ENCODE measurements around the gene ZRANB1. TPM values are rescaled to one million over a fixed set of nuclear protein-coding genes. Genes with fewer than 3 reads are reported as not detected.

The ZRANB1 gene
- polyA plus RNA-seq, 1 experiment = 9.3 TPM

DNA sequence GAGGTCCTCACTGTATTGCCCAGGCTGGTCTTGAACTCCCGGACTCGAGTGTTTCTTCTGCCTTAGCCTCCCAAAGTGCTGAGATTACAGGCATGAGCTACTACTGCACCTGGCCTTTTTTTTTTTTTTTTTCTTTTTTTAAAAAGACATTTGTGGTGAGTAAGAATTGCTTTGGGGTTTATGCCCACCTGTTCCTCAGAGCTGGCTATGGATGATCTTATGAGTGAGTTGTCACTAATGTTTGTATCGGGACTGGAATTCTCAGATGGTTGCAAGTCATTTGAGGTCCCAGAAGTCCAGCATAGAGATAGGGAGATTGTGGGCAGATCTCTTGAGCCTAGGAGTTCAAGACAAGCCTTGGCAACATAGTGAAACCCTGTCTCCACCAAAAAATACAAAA is 35.2 kb downstream of the ZRANB1 start:
- no peak overlapping the region for H3K4me3 ChIP-seq (ENCODE audit: low read depth, low read length)
- ChIA-PET POLR2A (no interaction called here), CTCF (no interaction called here)
- H3K27me3 ChIP-seq (ENCODE audit: control insufficient read depth, insufficient read depth, low read length) = no peaks in the 10 kb centered on the region
- peaks cover 7% of the 10 kb centered on the region for H3K36me3 ChIP-seq (ENCODE audit: control insufficient read depth, insufficient read depth, low read length)
- TF ChIP-seq, protein P1, sequence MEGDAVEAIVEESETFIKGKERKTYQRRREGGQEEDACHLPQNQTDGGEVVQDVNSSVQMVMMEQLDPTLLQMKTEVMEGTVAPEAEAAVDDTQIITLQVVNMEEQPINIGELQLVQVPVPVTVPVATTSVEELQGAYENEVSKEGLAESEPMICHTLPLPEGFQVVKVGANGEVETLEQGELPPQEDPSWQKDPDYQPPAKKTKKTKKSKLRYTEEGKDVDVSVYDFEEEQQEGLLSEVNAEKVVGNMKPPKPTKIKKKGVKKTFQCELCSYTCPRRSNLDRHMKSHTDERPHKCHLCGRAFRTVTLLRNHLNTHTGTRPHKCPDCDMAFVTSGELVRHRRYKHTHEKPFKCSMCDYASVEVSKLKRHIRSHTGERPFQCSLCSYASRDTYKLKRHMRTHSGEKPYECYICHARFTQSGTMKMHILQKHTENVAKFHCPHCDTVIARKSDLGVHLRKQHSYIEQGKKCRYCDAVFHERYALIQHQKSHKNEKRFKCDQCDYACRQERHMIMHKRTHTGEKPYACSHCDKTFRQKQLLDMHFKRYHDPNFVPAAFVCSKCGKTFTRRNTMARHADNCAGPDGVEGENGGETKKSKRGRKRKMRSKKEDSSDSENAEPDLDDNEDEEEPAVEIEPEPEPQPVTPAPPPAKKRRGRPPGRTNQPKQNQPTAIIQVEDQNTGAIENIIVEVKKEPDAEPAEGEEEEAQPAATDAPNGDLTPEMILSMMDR (IDR thresholded peaks at IDR 0.05; ENCODE audit: insufficient read depth, low read depth, low read length) = no peak
- DNase-seq (ENCODE audit: low read depth) = no peak

DNA sequence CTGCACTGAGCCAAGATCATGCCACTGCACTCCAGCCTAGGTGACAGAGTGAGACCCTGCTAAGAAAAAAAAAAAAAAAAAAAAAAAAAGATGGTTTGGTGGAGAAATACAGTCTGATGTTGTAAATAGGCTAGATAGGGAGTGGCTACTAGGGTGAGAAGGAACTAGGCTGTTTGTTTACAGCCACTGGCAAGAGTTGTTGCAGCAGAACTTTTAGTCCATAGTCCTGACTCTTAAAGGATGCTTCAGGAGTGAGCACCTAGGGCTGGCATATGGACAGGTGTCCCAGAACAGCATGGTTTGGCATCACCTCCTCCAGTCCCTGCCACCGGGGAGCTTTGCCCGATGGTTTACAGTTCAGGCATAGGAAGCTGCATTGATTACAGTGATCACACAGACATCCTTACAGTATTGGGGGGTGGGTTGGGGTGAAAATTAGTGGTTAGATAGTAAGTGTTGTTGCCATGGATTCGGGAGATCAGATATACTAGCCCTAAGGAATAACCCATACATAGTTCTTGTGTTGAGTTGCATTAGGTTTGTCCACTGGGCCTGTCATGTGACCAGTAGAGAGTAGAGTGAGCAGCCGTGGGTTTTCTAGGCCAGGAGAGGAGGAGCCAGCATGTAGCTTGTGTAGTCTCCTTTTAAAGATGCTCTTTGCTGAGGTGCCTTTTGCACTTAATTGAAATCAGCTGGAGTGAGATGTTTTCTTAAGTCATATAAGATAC is 35.9 kb downstream of the ZRANB1 start:
- ChIA-PET POLR2A (no interaction called here), CTCF (no interaction called here)
- DNase-seq (ENCODE audit: low read depth) = no peak
- no peak overlapping the region for H3K4me3 ChIP-seq (ENCODE audit: low read depth, low read length)
- H3K27me3 ChIP-seq (ENCODE audit: control insufficient read depth, insufficient read depth, low read length) = no peaks in the 10 kb centered on the region
- H3K36me3 ChIP-seq (ENCODE audit: control insufficient read depth, insufficient read depth, low read length) = peaks cover 7% of the 10 kb centered on the region
- TF ChIP-seq, protein P1 (IDR thresholded peaks at IDR 0.05; ENCODE audit: insufficient read depth, low read depth, low read length) = no peak

DNA sequence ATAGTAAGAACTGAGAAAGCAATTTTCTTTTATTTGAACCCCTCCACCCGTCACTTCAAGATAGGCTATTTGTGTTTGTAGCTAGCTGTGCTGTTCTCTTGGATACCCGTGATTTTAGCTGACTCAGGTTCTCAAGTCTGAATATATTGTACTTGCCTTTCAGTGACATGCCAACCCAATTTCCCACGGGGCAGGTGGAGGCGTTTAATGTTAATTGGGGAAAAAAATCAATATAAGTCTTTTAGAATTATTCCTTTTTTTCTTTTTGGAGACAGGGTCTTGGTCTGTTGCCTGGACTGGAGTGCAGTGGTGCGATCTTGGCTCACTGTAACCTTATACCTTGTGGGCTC is 36.4 kb downstream of the ZRANB1 start:
- Histone ChIP-seq H3K4me3 (ENCODE audit: low read depth, low read length) (no peak overlapping the region), H3K27me3 (ENCODE audit: control insufficient read depth, insufficient read depth, low read length) (no peaks in the 10 kb centered on the region), H3K36me3 (ENCODE audit: control insufficient read depth, insufficient read depth, low read length) (peaks cover 8% of the 10 kb centered on the region)
- TF ChIP-seq, protein P1 (IDR thresholded peaks at IDR 0.05; ENCODE audit: insufficient read depth, low read depth, low read length) = no peak
- no peak for DNase-seq (ENCODE audit: low read depth)
- POLR2A ChIA-PET = no interaction called here
- CTCF ChIA-PET = no interaction called here

DNA sequence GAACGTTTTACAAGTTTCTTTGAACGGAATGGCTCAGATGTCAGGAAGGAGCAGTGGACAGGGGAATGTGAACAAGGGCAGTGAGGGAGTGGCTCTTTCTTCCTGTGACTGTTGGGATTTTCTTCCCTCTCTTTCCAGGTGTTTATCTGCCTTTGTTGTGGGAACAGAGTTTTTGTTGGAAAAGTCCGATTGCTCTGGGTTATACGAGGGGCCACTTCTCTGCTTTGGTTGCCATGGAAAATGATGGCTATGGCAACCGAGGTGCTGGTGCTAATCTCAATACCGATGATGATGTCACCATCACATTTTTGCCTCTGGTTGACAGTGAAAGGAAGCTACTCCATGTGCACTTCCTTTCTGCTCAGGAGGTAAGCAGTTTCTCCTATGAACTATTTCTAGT is 41.4 kb downstream of the ZRANB1 start:
- H3K36me3 ChIP-seq (ENCODE audit: control insufficient read depth, insufficient read depth, low read length) = peaks cover 13% of the 10 kb centered on the region
- CTCF ChIA-PET = no interaction called here

DNA sequence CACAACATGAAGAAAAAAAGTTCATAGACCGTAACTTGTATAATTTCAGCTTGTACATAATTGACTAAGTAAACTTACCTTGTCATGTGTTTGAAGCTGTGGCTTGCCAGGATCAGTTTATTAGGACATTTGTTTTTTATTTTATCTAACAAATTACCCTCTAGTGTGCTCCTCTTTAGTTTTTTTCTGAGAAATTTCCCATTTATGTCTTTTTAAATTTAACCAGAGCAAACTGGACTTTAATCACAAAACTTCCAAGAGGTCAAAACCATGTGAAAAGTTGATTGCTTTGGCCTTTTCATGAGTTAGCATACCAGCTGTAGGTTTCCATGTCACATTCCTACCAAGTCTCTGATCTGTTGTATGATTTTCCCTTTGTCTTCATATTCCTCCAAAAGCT is 42.5 kb downstream of the ZRANB1 start:
- Histone ChIP-seq H3K4me3 (ENCODE audit: low read depth, low read length) (no peak overlapping the region), H3K27me3 (ENCODE audit: control insufficient read depth, insufficient read depth, low read length) (no peaks in the 10 kb centered on the region), H3K36me3 (ENCODE audit: control insufficient read depth, insufficient read depth, low read length) (peaks cover 13% of the 10 kb centered on the region)
- TF ChIP-seq, protein P1 (IDR thresholded peaks at IDR 0.05; ENCODE audit: insufficient read depth, low read depth, low read length) = no peak
- DNase-seq (ENCODE audit: low read depth) = no peak
- ChIA-PET POLR2A (no interaction called here), CTCF (interaction anchor here (0.7 to 0.8 kb wide), 2 partner anchors 68 to 108 kb away, joined by 3 to 4 read pairs; no protein-coding TSS in a partner anchor)

More for the DNA sequence above, 41.4 kb downstream of the ZRANB1 start:
- DNase-seq (ENCODE audit: low read depth) = no peak
- POLR2A ChIA-PET = interaction anchor here (0.6 kb wide), 1 partner anchor 195 kb away, joined by 3 read pairs; no protein-coding TSS in a partner anchor
- Histone ChIP-seq H3K27me3 (ENCODE audit: control insufficient read depth, insufficient read depth, low read length) (no peaks in the 10 kb centered on the region), H3K4me3 (ENCODE audit: low read depth, low read length) (no peak overlapping the region)
- TF ChIP-seq, protein P1 (IDR thresholded peaks at IDR 0.05; ENCODE audit: insufficient read depth, low read depth, low read length) = no peak

Data from BJ (cell line).